Keratinocyte (primary cell): Measurements from ENCODE around the gene ARNT2. TPM values are rescaled to one million over a fixed set of nuclear protein-coding genes. Genes with fewer than 3 reads are reported as not detected.

ENCODE experiments used
- DNase-seq: peaks from one replicate; pipeline ENCODE4 v3.0.0-alpha.2; 2011; ENCODE audit warnings: low read depth, missing footprints, low spot score
- FAIRE-seq: peaks from 2 replicates; lab custom pipeline; 2011; peaks lifted over from hg19 to GRCh38; lab: Jason Lieb, UNC
- H2AFZ ChIP-seq: 2 replicates; pipeline ENCODE4 v1.6.0; 2012; ENCODE audit warnings: low read length, control low read depth, inconsistent platforms; ENCODE audit not compliant: control insufficient read depth
- H3K27ac ChIP-seq: 2 replicates; pipeline ENCODE4 v1.5.1; 2011; ENCODE audit warnings: low read length; ENCODE audit not compliant: control insufficient read depth, insufficient read depth
- H3K27me3 ChIP-seq: 3 replicates; pipeline ENCODE4 v1.6.0; 2011; ENCODE audit warnings: low read length; ENCODE audit not compliant: control insufficient read depth, insufficient read depth; ENCODE audit errors: extremely low read depth
- H3K36me3 ChIP-seq, 2 experiments: 2 replicates in 1 of 2; 3 replicates in 1 of 2; pipeline ENCODE4 v1.5.1; 2011; ENCODE audit warnings: low read length in 2 of 2, mild to moderate bottlenecking in 1 of 2; ENCODE audit not compliant: control insufficient read depth in 2 of 2, insufficient read depth in 2 of 2; ENCODE audit errors: extremely low read depth in 1 of 2
- H3K4me1 ChIP-seq: 3 replicates; pipeline ENCODE4 v1.5.1; 2011; ENCODE audit warnings: low read length; ENCODE audit not compliant: control insufficient read depth, insufficient read depth; ENCODE audit errors: extremely low read depth
- H3K4me2 ChIP-seq: 3 replicates; pipeline ENCODE4 v1.6.0; 2011; ENCODE audit warnings: low read depth, low read length; ENCODE audit not compliant: control insufficient read depth, insufficient read depth; ENCODE audit errors: extremely low read depth
- H3K4me3 ChIP-seq, 3 experiments: fragments of 200-600 bp in 1 of 3; sonication (generic) in 1 of 3; 2 replicates in 2 of 3; 3 replicates in 1 of 3; pipeline ENCODE4 v1.5.1; 2011 to 2016; ENCODE audit warnings: low read length in 3 of 3, mild to moderate bottlenecking in 3 of 3, control low read depth in 2 of 3, inconsistent platforms in 1 of 3, low read depth in 1 of 3, mixed read lengths in 1 of 3, mixed run types in 1 of 3, moderate library complexity in 1 of 3; ENCODE audit not compliant: control insufficient read depth in 2 of 3, insufficient read depth in 2 of 3; ENCODE audit errors: extremely low read depth in 1 of 3
- H3K79me2 ChIP-seq: 2 replicates; pipeline ENCODE4 v1.6.0; 2012; ENCODE audit warnings: low read length; ENCODE audit not compliant: control insufficient read depth, insufficient read depth
- H3K9ac ChIP-seq: 3 replicates; pipeline ENCODE4 v1.6.0; 2011; ENCODE audit warnings: low read length; ENCODE audit not compliant: control insufficient read depth, insufficient read depth; ENCODE audit errors: extremely low read depth
- H3K9me1 ChIP-seq: 3 replicates; pipeline ENCODE4 v1.6.0; 2011; ENCODE audit warnings: low read length; ENCODE audit not compliant: control insufficient read depth, insufficient read depth; ENCODE audit errors: extremely low read depth
- H3K9me3 ChIP-seq: 2 replicates; pipeline ENCODE4 v1.5.1; 2012; ENCODE audit warnings: low read depth, low read length; ENCODE audit not compliant: control insufficient read depth
- H4K20me1 ChIP-seq: 3 replicates; pipeline ENCODE4 v1.6.0; 2011; ENCODE audit warnings: low read length; ENCODE audit not compliant: control insufficient read depth, insufficient read depth; ENCODE audit errors: extremely low read depth
- CTCF ChIP-seq, 3 experiments: IDR thresholded peaks in 1 of 3; conservative IDR thresholded peaks in 1 of 3; optimal IDR thresholded peaks in 1 of 3; 2 replicates in 2 of 3; 3 replicates in 1 of 3; pipeline versions ENCODE3 to v1.5.1; 2011; ENCODE audit warnings: low read length in 3 of 3, mild to moderate bottlenecking in 3 of 3, moderate library complexity in 2 of 3, control low read depth in 1 of 3, inconsistent platforms in 1 of 3; ENCODE audit not compliant: insufficient read depth in 2 of 3; ENCODE audit errors: extremely low read depth in 1 of 3
- EZH2 ChIP-seq: IDR thresholded peaks from one replicate; pipeline ENCODE4 v1.6.1; 2012; ENCODE audit warnings: inconsistent platforms, mild to moderate bottlenecking, low read length, moderate library complexity
- dilution Hi-C: fragments of 300-500 bp; cut with MboI; formaldehyde crosslinking; loops from one replicate; pipeline ENCODE4 v1.7.0; 2020; ENCODE audit warnings: low sequenced_read_pairs; ENCODE audit not compliant: extremely low pct_ligation_motif_present
- polyA plus RNA-seq, 5 experiments: library from polyadenylated mRNA; depleted of rRNA in 3 of 5; stranded (reverse) in 3 of 5; stranded (forward) in 1 of 5; unstranded in 1 of 5; fragments of >200 nt; gene quantifications; 1 replicate in 1 of 5; 2 replicates in 3 of 5; 3 replicates in 1 of 5; pipeline versions ENCODE4 v1.2.1 to v1.2.3, GENCODE V29; 2011 to 2012; ENCODE audit warnings: missing spikeins in 2 of 5, low read depth in 1 of 5, low replicate concordance in 1 of 5

ARNT2 gene
- polyA plus RNA-seq, 1 donor (not counting 4 experiments of a cell fraction or from before 2014, with no cell fraction given) = 0.16 TPM

- FAIRE-seq = no peak
Measured at GRCh38 chr15:80496096-80496495, 91.9 kb downstream of the ARNT2 start.

GRCh38 chr15:80497221-80497620 is 93.0 kb downstream of the ARNT2 start:
- Histone ChIP-seq H3K9ac (no peak overlapping the region), H3K9me1 (no peaks in the 10 kb centered on the region)
- dilution Hi-C loops = no loop called here

More at GRCh38 chr15:80496096-80496495, 91.9 kb downstream of the ARNT2 start:
- H3K4me2 ChIP-seq = no peak overlapping the region
- H4K20me1 ChIP-seq = no peaks in the 10 kb centered on the region
- no peak for TF ChIP-seq CTCF (optimal IDR thresholded peaks at IDR 0.05 in 1 of 3, IDR thresholded peaks at IDR 0.05 in 1 of 3, conservative IDR thresholded peaks at IDR 0.05 in 1 of 3; ENCODE audit: extremely low read depth in 1 of 3, insufficient read depth in 2 of 3, low read length in 3 of 3)
- TF ChIP-seq EZH2 = no peak
- no peak overlapping the region for H3K9ac ChIP-seq
- no peaks in the 10 kb centered on the region for H3K79me2 ChIP-seq
- no peak overlapping the region for H3K27ac ChIP-seq
- H2AFZ ChIP-seq = no peak overlapping the region
- no peaks in the 10 kb centered on the region for H3K27me3 ChIP-seq
- H3K9me1 ChIP-seq = no peaks in the 10 kb centered on the region
- H3K9me3 ChIP-seq = no peaks in the 10 kb centered on the region
- peaks cover 15% of the 10 kb centered on the region for H3K4me1 ChIP-seq
- H3K4me3 ChIP-seq = no peak overlapping the region
- dilution Hi-C loops = no loop called here
- no peak for DNase-seq
- H3K36me3 ChIP-seq = no peaks in the 10 kb centered on the region

More at GRCh38 chr15:80497221-80497620, 93.0 kb downstream of the ARNT2 start:
- no peaks in the 10 kb centered on the region for H4K20me1 ChIP-seq
- DNase-seq (no peak), FAIRE-seq (no peak)
- peaks cover 15% of the 10 kb centered on the region for H3K4me1 ChIP-seq
- H3K27me3 ChIP-seq = peaks cover under 1% of the 10 kb centered on the region
- H3K27ac ChIP-seq = no peak overlapping the region
- no peak overlapping the region for H3K4me2 ChIP-seq
- no peaks in the 10 kb centered on the region for H3K36me3 ChIP-seq
- no peaks in the 10 kb centered on the region for H3K9me3 ChIP-seq
- TF ChIP-seq CTCF (optimal IDR thresholded peaks at IDR 0.05 in 1 of 3, IDR thresholded peaks at IDR 0.05 in 1 of 3, conservative IDR thresholded peaks at IDR 0.05 in 1 of 3; ENCODE audit: extremely low read depth in 1 of 3, insufficient read depth in 2 of 3, low read length in 3 of 3) = no peak
- TF ChIP-seq EZH2 = no peak
- no peaks in the 10 kb centered on the region for H3K79me2 ChIP-seq
- no peak overlapping the region for H3K4me3 ChIP-seq
- H2AFZ ChIP-seq = no peak overlapping the region
